Fibroblast of lung (primary cell): ENCODE data around the gene OR4E1.

ENCODE experiments used
- EZH2 ChIP-seq: IDR thresholded peaks from 2 replicates; pipeline ENCODE4 v1.5.1; 2012; ENCODE audit warnings: low read length, control low read depth, mild to moderate bottlenecking; ENCODE audit errors: missing control alignments
- TF ChIP-seq, protein P1 (sequence below), 2 donors: IDR thresholded peaks in 1 of 2; conservative IDR thresholded peaks in 1 of 2; 1 replicate in 1 of 2; 2 replicates in 1 of 2; pipeline ENCODE4 v1.5.1; 2011 to 2012; ENCODE audit warnings: low read length in 2 of 2, control low read depth in 1 of 2, inconsistent platforms in 1 of 2, low read depth in 1 of 2, mild to moderate bottlenecking in 1 of 2

DNA sequence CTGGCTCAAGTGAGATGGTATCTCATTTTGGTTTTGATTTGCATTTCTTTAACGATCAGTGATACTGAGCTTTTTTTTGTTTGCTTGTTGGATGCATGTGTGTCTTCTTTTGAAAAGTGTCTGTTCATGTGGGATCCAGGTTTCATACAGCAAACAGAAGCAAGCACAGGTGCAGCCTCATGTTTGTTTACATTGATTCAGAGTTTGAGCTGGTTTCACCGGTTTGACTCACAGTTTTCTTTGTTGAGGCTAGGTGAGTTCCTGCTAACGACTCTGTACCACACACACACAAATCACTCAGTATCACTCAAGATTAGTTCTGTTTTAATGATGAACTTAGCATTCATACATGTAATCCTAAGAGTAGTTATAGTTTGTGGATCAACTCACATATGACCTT, 42.5 kb downstream of the OR4E1 start:
- TF ChIP-seq, protein P1, sequence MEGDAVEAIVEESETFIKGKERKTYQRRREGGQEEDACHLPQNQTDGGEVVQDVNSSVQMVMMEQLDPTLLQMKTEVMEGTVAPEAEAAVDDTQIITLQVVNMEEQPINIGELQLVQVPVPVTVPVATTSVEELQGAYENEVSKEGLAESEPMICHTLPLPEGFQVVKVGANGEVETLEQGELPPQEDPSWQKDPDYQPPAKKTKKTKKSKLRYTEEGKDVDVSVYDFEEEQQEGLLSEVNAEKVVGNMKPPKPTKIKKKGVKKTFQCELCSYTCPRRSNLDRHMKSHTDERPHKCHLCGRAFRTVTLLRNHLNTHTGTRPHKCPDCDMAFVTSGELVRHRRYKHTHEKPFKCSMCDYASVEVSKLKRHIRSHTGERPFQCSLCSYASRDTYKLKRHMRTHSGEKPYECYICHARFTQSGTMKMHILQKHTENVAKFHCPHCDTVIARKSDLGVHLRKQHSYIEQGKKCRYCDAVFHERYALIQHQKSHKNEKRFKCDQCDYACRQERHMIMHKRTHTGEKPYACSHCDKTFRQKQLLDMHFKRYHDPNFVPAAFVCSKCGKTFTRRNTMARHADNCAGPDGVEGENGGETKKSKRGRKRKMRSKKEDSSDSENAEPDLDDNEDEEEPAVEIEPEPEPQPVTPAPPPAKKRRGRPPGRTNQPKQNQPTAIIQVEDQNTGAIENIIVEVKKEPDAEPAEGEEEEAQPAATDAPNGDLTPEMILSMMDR (conservative IDR thresholded peaks at IDR 0.05 in 1 of 2, IDR thresholded peaks at IDR 0.05 in 1 of 2; ENCODE audit: low read depth in 1 of 2, low read length in 2 of 2): no peak
- TF ChIP-seq EZH2: no peak
